GM12872 (cell line): Measurements from ENCODE around the gene C5orf22.

Experiments used
- CTCF ChIP-seq: IDR thresholded peaks from 3 replicates; pipeline ENCODE4 v1.5.1; 2011; ENCODE audit warnings: low read depth, mild to moderate bottlenecking, low read length, moderate library complexity; ENCODE audit not compliant: insufficient read depth

The C5orf22 gene

GRCh38 chr5:31585895-31586270, 53.8 kb downstream of the C5orf22 start:
- no peak for TF ChIP-seq CTCF

- no peak for TF ChIP-seq CTCF
Observed at GRCh38 chr5:31587546-31587945, 55.4 kb downstream of the C5orf22 start.

- no peak for TF ChIP-seq CTCF
Observed at GRCh38 chr5:31593665-31594064, 61.6 kb downstream of the C5orf22 start.

GRCh38 chr5:31596354-31596753, 64.3 kb downstream of the C5orf22 start:
- no peak for TF ChIP-seq CTCF

GRCh38 chr5:31598640-31599611, 66.8 kb downstream of the C5orf22 start:
- no peak for TF ChIP-seq CTCF

- TF ChIP-seq CTCF, result no peak
Observed at GRCh38 chr5:31604240-31604639, 72.1 kb downstream of the C5orf22 start.

- no peak for TF ChIP-seq CTCF
Observed at GRCh38 chr5:31604644-31605043, 72.5 kb downstream of the C5orf22 start.
